ENCODE results near the gene SERPINF2.
"Not testable (repeated sequence)": the region's sequence is repeated elsewhere in the genome, so short reads cannot be mapped to it uniquely, and the experiment has no call there.

The SERPINF2 gene

DNA sequence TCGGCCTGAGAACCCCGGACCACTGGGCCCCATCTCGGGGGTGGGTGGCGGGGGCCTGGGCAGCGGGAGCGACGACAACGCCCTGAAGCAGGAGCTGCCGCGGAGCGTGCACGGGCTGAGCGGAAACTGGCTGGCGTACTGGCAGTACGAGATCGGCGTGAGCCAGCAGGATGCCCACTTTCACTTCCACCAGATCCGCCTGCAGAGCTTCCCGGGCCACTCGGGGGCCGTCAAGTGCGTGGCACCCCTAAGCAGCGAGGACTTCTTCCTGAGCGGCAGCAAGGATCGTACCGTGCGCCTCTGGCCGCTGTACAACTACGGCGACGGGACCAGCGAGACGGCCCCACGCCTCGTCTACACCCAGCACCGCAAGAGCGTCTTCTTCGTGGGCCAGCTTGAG, 8.9 kb upstream of the SERPINF2 start:
- DNase-seq (ENCODE audit: low read depth in 3 of 3, low spot score in 1 of 3) = no peak

DNA sequence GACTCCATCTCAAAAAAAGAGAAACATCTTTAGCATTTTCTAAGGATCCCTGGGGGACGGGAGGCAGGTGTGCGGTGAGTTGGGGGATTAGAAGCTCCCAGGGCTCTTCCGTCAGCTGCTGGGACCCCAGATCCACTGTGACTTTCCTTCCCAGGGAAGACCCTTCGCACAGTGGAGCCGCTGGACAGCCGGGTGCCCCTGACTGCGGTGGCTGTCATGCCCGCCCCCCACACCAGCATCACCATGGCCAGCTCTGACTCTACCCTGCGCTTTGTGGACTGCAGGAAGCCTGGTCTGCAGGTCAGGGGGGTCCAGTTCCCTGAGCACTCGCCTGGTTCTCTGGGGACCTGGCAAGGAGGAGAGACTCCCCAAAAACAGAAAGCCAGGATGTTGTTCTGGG, 7.3 kb upstream of the SERPINF2 start:
- no peak for DNase-seq (ENCODE audit: low read depth in 3 of 3, low spot score in 1 of 3)

DNA sequence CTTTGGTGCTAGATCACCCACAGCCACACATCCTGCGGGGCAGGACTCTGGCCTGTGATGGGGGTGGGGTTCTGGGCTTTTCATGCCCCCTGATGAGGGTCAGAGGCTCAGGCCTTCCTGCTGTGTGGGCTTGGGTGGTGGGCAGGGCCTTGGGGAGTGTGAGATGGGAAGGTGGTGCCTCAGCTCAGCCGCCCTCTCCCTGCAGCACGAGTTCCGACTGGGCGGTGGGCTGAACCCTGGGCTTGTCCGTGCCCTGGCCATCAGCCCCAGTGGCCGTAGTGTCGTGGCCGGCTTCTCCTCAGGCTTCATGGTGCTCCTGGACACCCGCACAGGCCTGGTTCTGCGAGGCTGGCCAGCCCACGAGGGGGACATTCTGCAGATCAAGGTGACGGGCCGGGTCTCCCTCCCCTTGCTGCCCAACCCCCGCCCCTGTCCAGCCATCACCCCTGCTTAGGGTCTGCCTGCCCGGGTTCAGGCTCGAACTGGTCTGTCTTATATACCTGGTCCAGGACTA, 6.8 kb upstream of the SERPINF2 start:
- DNase-seq (ENCODE audit: low read depth in 3 of 3, low spot score in 1 of 3) = no peak

DNA sequence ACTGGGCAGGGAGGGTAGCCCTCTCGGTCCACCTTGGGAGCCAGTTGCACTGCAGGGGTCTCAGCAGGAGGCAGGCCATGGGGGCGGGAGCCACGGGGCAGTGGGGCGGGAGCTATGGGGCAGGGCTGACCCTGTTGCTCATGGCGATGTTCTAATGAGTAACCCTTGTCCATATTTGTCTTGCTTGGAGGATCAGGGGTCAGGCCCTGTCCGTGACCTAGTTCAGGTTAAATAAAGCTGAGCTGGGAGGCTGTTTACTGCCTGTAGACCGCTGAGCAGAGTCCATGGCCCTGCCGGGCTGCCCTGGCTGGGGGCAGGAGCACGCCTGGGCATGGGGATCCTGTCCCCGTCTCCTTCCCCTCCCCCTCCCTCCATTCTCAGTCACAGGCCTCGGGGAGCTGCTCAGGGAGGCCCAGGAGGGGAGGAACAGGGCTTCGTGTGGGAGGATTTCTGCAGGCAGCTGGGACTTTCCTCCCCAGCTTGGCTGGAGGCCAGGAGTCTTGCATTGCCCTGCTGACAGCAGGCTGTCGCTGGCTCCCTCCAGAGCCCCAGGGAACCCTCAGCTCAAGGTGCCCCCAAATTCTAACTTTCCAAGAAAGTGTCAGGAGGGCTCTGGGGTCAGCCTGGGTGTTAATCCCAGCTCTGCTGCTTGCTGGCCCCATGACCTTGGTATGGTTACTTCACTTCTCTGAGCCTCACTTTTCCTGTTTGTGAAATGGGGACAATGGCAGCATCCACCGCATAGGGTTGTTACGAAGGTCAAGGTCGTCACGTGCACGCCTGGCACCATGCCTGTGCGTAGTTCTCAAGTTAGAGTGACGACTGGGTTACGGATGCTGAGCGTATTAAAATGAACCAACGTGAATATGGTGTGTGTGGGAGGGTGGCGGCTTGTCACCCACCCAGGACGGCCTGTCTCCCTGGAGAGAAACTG, 6.1 kb upstream of the SERPINF2 start:
- DNase-seq (ENCODE audit: low read depth in 3 of 3, low spot score in 1 of 3) = no peak

DNA sequence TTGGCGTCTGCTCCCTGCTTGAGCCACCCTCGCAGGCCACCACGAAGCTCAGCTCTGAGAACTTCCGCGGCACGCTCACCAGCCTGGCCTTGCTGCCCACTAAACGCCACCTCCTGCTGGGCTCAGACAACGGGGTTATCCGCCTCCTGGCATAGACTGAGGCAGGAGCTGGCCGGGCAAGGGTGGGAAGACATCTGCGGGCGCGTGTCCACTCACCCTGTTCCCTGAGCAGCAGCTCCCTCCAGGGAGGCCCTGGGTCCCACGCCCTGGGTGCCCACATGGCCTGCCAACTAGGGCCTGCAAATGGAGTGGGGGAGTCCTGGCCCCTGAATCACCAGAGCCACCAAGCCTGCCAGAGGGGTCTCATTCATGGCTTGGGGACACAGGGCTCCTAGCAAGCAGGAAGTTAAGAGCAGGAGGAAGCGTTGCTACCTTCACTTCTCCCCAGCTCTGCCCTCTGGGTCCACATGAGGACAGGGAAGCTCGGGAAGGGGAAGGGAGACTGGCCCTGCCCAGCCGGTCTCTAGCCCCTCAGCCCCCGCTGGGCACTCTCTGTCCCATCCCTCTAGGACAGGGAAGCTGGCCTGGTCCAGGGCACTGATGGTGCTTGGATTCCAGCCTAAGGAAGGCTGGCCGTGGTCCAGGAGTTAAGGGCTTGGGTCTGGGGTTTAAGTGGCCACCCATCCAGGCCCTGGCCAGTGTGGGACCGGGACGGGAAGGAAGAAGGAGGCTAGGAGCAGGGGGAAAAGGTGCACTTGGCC, 5.0 kb upstream of the SERPINF2 start:
- DNase-seq (ENCODE audit: low read depth in 3 of 3, low spot score in 1 of 3) = no peak

DNA sequence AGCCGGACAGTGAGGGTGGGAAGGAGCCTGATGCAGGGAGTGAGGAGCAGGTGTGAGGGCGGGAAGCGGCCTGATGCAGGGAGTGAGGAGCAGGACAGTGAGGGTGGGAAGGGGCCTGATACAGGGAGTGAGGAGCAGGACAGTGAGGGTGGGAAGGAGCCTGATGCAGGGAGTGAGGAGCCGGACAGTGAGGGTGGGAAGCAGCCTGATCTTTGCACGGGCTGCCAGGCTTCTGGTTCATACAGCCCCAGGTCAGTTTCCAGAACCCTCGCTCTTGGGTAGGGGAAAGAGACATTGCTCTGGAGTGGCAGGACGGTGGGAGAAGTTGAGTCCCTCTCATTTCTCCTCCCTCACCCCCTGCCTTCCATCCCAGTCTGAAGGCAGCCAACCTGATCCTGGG, 772 bp upstream of the SERPINF2 start:
- DNase-seq (ENCODE audit: low read depth in 3 of 3, low spot score in 1 of 3) = not testable (repeated sequence)

DNA sequence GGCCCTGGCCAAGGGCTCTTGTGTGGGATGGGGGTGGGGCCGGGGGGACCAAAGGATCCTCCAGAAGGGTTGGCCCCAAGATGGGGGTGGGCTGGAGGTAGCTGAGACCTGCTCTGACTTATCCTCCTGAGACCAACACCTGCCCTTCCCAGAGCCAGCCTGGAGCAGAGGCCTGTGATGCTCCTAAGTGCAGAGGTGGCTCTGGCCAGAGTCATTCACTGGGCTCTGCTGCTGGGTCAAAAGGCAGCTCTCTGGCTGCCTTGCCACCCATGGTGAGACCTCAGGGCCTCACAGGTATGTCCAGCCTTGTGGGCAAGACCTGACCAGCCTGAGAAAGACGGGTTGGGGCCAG, 393 bp downstream of the SERPINF2 start:
- no peak for DNase-seq (ENCODE audit: low read depth in 3 of 3, low spot score in 1 of 3)

DNA sequence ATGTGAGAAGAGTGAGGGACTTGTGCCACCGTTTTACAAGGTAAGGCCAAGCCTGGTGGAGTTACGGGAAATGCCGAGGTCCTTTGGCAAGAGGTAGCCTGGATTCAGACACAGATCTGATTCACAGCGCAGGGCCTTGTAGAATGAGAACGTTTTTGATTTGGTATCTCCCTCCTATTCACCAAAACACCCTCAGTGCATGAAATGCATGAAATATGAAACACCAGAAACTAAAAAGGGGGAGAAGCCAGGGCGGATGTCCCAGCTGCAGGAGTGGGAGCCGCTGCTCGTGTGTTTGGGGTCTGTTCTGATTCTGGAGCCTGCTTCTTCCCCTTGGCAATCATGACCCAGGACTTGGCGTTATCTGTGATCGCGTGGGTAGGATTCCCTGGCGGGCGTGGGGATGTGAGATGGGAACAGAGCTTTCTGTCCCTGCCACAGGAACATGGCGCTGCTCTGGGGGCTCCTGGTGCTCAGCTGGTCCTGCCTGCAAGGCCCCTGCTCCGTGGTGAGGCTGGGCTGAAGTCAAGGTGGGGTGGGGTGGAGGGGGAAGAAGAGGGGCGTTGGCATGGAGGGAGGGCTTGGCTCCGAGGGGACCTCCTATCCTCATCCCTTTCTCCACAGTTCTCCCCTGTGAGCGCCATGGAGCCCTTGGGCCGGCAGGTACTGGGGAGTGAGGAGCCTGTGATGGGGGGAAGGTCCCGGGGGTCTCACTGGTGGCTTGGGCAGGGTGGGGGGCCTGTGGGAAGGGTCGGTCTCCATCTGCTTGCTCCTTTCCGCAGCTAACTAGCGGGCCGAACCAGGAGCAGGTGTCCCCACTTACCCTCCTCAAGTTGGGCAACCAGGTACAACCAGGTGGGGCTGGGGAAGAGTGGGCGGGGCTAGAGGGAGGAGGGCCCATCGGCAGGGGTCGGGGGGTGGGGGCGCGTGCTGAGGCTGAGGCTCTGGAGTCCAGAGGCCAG, 2.2 kb downstream of the SERPINF2 start:
- no peak for DNase-seq (ENCODE audit: low read depth in 3 of 3, low spot score in 1 of 3)

DNA sequence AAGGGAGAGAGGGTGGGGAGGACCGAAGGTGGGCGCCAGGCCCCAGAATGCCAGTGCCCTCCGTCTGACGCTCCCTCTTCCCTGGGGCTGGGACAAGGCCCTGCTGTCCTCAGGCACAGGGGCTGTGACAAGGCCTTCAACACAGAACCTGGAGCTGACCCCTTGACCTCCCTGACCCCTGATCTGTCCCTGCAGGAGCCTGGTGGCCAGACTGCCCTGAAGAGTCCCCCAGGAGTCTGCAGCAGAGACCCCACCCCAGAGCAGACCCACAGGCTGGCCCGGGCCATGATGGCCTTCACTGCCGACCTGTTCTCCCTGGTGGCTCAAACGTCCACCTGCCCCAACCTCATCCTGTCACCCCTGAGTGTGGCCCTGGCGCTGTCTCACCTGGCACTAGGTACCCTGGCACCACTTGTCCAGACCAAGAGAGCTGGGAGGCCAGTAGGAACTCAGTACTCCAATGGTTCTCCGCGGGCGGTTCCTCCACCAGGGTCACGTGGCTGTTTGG, 2.9 kb downstream of the SERPINF2 start:
- no peak for DNase-seq (ENCODE audit: low read depth in 3 of 3, low spot score in 1 of 3)

DNA sequence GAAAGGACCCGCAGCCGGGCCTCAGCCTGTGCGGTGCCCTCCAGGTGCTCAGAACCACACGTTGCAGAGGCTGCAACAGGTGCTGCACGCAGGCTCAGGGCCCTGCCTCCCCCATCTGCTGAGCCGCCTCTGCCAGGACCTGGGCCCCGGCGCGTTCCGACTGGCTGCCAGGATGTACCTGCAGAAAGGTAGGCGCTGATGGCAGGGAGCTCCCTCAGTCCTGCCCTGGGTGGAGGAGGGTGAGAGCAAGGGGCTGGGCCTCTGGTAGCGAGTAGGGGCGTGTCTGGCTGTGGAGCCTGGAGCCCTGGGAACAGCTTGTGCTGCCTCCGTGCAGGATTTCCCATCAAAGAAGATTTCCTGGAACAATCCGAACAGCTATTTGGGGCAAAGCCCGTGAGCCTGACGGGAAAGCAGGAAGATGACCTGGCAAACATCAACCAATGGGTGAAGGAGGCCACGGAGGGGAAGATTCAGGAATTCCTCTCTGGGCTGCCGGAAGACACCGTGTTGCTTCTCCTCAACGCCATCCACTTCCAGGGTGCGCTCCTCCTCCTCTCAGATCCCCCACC, 4.4 kb downstream of the SERPINF2 start:
- DNase-seq (ENCODE audit: low read depth in 3 of 3, low spot score in 1 of 3) = no peak

DNA sequence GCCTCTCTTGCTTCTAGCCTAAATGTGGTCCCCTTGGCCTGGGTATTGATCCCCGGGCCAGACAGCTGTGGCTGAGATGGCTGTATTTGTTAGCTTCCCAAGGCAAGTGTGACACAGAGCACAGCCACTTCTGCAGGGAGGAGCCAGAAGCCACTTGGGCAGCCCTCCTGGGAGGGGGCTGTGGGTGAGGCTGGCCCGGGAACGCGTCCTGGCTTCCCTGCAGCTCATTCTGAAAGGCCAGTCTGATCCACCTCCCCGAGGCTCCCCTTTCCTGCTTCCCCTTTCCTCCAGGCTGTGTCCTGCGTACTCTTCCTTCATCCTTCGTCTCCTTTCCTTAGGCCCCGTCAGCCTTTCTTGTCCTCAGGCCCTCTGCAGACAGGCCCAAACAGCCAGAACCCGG, 8.0 kb downstream of the SERPINF2 start:
- no peak for DNase-seq (ENCODE audit: low read depth in 3 of 3, low spot score in 1 of 3)

DNA sequence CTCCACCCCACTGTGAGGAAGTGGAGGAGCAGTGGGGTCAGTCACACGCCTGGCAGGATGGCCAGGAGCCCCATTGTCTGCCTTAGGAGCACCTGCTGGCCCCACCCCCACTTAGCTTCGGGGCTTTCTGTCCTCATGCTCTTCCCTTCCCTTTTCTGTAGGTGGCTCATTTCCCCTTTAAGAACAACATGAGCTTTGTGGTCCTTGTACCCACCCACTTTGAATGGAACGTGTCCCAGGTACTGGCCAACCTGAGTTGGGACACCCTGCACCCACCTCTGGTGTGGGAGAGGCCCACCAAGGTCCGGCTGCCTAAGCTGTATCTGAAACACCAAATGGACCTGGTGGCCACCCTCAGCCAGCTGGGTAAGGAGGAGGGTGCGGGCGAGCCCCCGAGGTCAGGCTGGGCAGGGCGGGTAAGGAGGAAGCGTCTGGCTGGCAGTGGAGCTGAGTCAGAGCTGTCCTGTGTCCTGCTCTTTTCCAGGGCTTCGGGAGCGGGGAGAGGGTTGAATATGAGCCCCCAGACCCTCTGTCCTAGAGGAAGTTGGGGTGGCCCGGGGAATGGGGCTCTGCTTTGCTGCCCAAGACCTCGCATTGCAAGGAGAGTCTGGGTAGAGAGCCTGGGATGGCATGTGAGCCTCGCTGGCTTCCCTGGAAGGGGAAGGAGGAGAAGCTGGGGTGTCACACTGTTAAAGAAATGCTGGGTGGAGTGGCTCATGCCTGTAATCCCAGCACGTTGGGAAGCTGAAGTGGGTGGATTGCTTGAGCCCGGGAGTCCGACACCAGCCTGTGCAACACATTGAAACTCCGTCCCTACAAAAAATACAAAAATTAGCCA, 10.0 kb downstream of the SERPINF2 start:
- no peak for DNase-seq (ENCODE audit: low read depth in 3 of 3, low spot score in 1 of 3)

DNA sequence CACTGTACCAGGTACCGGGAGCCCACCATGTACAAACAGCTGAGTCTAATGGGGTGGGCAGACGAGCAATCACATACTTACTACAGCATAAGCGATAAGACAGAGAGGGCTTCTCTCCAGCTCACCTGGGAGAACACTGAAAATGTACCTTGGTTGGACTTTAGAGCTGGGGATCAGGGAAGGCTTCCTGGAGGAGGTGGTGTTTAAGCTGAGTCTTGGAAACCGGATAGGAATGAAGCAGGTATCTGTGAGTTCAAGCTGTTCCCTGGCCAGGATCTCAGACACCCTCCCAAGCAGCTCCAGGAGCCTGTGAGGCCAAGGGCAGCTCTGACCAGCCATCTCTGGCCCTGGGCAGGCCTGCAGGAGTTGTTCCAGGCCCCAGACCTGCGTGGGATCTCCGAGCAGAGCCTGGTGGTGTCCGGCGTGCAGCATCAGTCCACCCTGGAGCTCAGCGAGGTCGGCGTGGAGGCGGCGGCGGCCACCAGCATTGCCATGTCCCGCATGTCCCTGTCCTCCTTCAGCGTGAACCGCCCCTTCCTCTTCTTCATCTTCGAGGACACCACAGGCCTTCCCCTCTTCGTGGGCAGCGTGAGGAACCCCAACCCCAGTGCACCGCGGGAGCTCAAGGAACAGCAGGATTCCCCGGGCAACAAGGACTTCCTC, 11.2 kb downstream of the SERPINF2 start:
- no peak for DNase-seq (ENCODE audit: low read depth in 3 of 3, low spot score in 1 of 3)

DNA sequence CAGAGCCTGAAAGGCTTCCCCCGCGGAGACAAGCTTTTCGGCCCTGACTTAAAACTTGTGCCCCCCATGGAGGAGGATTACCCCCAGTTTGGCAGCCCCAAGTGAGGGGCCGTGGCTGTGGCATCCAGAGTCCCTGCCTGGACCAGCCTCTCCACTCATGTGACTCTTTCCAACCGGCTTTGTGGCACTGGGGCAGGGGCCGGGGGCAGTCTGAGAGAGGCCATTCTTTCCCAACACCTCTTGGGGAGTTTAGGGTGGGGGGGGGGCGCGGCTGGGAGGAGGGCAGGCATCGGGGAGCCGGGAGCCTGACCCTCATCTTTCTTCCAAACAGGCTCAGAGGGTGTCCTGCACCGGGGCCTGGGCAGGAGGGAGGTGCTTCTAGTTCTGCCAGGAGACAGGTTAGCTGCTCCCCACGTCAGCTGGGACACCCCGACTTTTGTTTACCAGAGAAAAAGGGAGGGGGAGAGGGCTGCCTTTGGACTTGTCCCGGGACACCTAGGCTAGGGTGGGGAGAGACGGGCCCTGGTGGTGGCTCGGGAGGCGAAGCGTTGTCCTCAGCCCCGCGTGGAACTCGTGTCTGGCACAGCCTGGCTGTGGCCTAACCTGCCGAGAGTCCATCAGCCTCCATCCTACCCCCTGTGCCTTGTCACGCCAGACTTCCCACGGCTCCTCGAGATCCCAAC, 11.9 kb downstream of the SERPINF2 start:
- DNase-seq (ENCODE audit: low read depth in 3 of 3, low spot score in 1 of 3) = no peak

DNA sequence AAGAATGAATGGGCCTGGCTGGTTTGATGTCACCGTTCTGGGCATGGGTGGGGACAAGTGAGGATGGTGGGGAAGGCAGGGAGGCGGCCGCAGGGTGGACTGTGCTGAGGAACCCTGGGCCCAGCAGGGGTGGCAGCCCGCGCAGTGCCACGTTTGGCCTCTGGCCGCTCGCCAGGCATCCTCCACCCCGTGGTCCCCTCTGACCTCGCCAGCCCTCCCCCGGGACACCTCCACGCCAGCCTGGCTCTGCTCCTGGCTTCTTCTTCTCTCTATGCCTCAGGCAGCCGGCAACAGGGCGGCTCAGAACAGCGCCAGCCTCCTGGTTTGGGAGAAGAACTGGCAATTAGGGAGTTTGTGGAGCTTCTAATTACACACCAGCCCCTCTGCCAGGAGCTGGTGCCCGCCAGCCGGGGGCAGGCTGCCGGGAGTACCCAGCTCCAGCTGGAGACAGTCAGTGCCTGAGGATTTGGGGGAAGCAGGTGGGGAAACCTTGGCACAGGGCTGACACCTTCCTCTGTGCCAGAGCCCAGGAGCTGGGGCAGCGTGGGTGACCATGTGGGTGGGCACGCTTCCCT, 12.7 kb downstream of the SERPINF2 start:
- DNase-seq (ENCODE audit: low read depth in 3 of 3, low spot score in 1 of 3) = no peak

DNA sequence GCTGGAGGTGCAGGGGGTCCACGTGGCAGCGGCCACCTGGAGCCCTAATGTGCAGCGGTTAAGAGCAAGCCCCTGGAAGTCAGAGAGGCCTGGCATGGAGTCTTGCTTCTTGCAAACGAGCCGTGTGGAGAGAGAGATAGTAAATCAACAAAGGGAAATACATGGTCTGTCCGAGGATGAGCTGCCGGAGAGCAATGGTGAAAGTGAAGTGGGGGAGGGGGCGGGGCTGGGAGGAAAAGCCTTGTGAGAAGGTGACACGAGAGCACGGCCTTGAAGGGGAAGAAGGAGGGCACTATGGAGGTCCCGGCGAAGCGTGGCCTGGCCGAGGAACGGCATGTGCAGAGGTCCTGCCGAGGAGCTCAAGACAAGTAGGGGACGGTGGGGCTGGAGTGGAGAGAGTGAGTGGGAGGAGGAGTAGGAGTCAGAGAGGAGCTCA, 13.2 kb downstream of the SERPINF2 start:
- DNase-seq (ENCODE audit: low read depth in 3 of 3, low spot score in 1 of 3) = no peak

DNA sequence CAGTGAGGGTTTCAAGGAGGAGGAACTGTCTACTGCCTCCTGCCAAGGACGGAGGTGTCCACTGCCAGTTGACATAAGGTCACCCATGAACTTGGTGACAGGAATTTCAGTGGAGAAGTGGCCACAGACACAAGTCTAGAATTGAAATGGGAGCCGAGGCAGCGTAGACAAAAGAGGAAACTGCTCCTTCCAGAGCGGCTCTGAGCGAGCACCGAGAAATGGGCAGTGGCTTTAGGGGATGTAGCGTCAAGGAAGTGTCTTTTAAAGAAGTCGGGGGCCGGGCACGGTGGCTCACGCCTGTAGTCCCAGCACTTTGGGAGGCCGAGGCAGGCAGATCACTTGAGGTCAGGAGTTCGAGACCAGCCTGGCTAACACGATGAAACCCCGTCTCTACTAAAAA, 16.1 kb downstream of the SERPINF2 start:
- DNase-seq (ENCODE audit: low read depth in 3 of 3, low spot score in 1 of 3) = no peak

DNA sequence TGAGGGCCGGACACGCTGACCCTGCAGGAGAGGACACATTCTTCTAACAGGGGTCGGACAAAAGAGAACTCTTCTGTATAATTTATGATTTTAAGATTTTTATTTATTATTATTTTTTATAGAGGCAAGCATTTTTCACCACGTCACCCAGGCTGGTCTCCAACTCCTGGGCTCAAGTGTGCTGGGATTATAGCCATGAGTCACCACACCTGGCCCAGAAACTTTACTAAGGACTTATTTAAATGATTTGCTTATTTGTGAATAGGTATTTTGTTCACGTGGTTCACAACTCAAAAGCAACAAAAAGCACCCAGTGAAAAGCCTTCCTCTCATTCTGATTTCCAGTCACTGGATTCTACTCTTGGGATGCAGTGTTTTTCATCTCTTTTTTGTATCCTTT, 16.9 kb downstream of the SERPINF2 start:
- DNase-seq (ENCODE audit: low read depth in 3 of 3, low spot score in 1 of 3) = no peak

All from stimulated activated CD4-positive, alpha-beta T cell treated with anti-CD3 and anti-CD28 coated beads, TNF-alpha, amount 100 ng/mL, for 1 hour (primary cell).